Uterus (tissue), 2 donors: ENCODE measurements around the gene GPR37L1.

Source experiments
- CTCF ChIP-seq, 4 experiments: fragments of 200-600 bp in 2 of 4; fragments of 450-650 bp in 2 of 4; sonication (generic) in 2 of 4; IDR thresholded peaks; one replicate each; pipeline ENCODE4 v1.5.1; 2016 to 2019; ENCODE audit warnings: antibody characterized with exemption in 4 of 4, mild to moderate bottlenecking in 2 of 4, moderate library complexity in 1 of 4
- POLR2A ChIP-seq, 2 donors: fragments of 450-650 bp; IDR thresholded peaks; one replicate each; pipeline ENCODE4 v1.6.1; 2016; ENCODE audit warnings: antibody characterized with exemption in 2 of 2, mild to moderate bottlenecking in 1 of 2, moderate library complexity in 1 of 2

DNA sequence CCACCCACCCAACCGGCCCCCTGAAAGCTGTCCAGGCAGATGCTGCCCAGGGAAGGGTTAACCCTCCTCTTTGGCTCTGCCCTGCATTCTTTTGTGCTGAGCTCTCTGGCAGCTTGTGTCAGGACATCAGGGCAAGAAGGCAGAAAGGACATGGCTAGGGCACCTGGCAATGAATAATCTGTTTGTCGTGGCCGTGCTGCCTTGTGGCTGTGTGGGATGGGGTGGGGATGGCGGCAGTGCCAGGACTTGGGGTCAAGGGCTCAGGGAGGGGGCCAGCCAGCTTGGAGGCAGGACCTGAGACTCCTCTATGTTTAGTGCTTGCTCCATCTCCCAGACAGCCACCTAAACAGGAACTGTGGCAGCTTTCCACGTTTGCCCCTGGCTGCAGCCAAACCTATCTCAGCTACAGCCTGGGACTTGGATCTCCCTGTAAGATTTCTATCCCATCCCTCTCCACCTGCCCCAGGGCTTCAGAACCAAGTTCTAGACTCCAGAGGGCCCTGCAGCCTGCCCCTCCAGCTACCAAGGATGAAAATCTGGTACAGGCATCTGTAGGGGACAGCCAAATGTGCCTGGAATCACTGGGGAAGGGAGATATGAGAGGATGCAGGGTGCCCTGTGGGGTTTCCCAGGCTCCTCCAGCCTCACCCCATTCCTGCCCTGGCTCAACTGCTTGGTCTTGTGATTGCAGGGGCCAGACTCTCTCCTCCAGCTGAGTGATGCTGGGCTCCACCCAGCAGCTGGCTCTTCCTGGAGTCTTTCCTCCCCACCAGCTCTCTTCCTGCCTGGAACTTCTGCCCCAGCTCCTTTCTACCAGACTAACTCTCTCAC lies 9.6 kb upstream of the GPR37L1 start:
- TF ChIP-seq POLR2A (IDR thresholded peaks at IDR 0.05) (no peak), CTCF (IDR thresholded peaks at IDR 0.05) (no peak)
